WTC11 (cell line): ENCODE data around the gene SAMSN1. TPM values are rescaled to one million over a fixed set of nuclear protein-coding genes. Genes with fewer than 3 reads are reported as not detected.

Source experiments
- ATAC-seq: fragments of 200-7000 bp; cut with Tn5 transposase; 2 replicates; pipeline ENCODE4 v1.10.0; 2021; ENCODE audit warnings: mild to moderate bottlenecking, moderate library complexity
- CTCF ChIA-PET: fragments of 300-600 bp; sonication (Branson Sonifier 250); formaldehyde crosslinking; loops from one replicate; lab custom pipeline; 2021; ENCODE audit warnings: antibody characterized with exemption; lab: Charles Lee
- POLR2A ChIA-PET: fragments of 350-600 bp; sonication (Branson Sonifier 250); formaldehyde crosslinking; loops from one replicate; lab custom pipeline; 2021; ENCODE audit warnings: antibody characterized with exemption; lab: Charles Lee
- DNase-seq: peaks from one replicate; pipeline ENCODE4 v3.0.0; 2021; ENCODE audit warnings: low spot score
- H3K27ac Mint-ChIP-seq: 2 replicates; pipeline ENCODE4 v1.8.0; 2021; ENCODE audit warnings: mixed read lengths
- H3K27me3 Mint-ChIP-seq: 2 replicates; pipeline ENCODE4 v1.8.0; 2021; ENCODE audit warnings: low read depth, mild to moderate bottlenecking, moderate library complexity, mixed read lengths
- H3K36me3 Mint-ChIP-seq: 2 replicates; pipeline ENCODE4 v1.8.0; 2021; ENCODE audit warnings: mixed read lengths
- H3K4me1 Mint-ChIP-seq: 2 replicates; pipeline ENCODE4 v1.8.0; 2022; ENCODE audit warnings: mixed read lengths
- H3K4me3 Mint-ChIP-seq: 2 replicates; pipeline ENCODE4 v1.8.0; 2021; ENCODE audit warnings: mild to moderate bottlenecking, moderate library complexity, mixed read lengths
- H3K9me3 Mint-ChIP-seq: 2 replicates; pipeline ENCODE4 v1.8.0; 2021; ENCODE audit warnings: mixed read lengths
- CTCF ChIP-seq: fragments of 200-600 bp; IDR thresholded peaks from 2 replicates; pipeline ENCODE4 v1.8.0; 2022; ENCODE audit warnings: antibody characterized with exemption
- E2F4 ChIP-seq: sonication (generic); formaldehyde crosslinking; IDR thresholded peaks from 2 replicates; pipeline ENCODE4 v1.8.1; 2022; ENCODE audit warnings: low read depth, mild to moderate bottlenecking, moderate library complexity, missing genetic modification reagents, borderline replicate concordance
- ETV6 ChIP-seq: sonication (generic); formaldehyde crosslinking; IDR thresholded peaks from 2 replicates; pipeline ENCODE4 v1.8.1; 2022; ENCODE audit warnings: mild to moderate bottlenecking, missing genetic modification reagents
- JUN ChIP-seq: sonication (generic); formaldehyde crosslinking; IDR thresholded peaks from 2 replicates; pipeline ENCODE4 v1.8.0; 2023; ENCODE audit warnings: mild to moderate bottlenecking, missing genetic modification reagents
- NFYB ChIP-seq: sonication (generic); formaldehyde crosslinking; conservative IDR thresholded peaks from 2 replicates; pipeline ENCODE4 v1.8.0; 2022; ENCODE audit warnings: low read depth, missing genetic modification reagents
- NR2C2 ChIP-seq: sonication (generic); formaldehyde crosslinking; IDR thresholded peaks from 2 replicates; pipeline ENCODE4 v1.8.0; 2022; ENCODE audit warnings: mild to moderate bottlenecking, missing genetic modification reagents
- OVOL2 ChIP-seq: fragments of 250-450 bp; sonication (Bioruptor Pico); IDR thresholded peaks from 2 replicates; pipeline ENCODE4 v1.9.0; 2021; ENCODE audit warnings: mild to moderate bottlenecking, borderline replicate concordance
- SP1 ChIP-seq: sonication (generic); formaldehyde crosslinking; conservative IDR thresholded peaks from 2 replicates; pipeline ENCODE4 v1.8.1; 2022; ENCODE audit warnings: missing genetic modification reagents
- STAT6 ChIP-seq: sonication (generic); formaldehyde crosslinking; conservative IDR thresholded peaks from 2 replicates; pipeline ENCODE4 v1.8.1; 2023; ENCODE audit warnings: mild to moderate bottlenecking, low read depth, missing genetic modification reagents, moderate library complexity
- ZNF671 ChIP-seq: fragments of 250-450 bp; sonication (Bioruptor Pico); IDR thresholded peaks from 2 replicates; pipeline ENCODE4 v1.8.0; 2021; ENCODE audit warnings: mild to moderate bottlenecking
- total RNA-seq: library from RNA; stranded (reverse); gene quantifications from 3 replicates; pipeline ENCODE4 v1.2.3, GENCODE V29; 2021
- TF ChIP-seq, protein P1 (sequence below): sonication (generic); formaldehyde crosslinking; IDR thresholded peaks from 2 replicates; pipeline ENCODE4 v1.8.1; 2022; ENCODE audit warnings: low read depth, missing genetic modification reagents, borderline replicate concordance
- TF ChIP-seq, protein P2 (sequence below): fragments of 250-450 bp; sonication (Bioruptor Pico); conservative IDR thresholded peaks from 2 replicates; pipeline ENCODE4 v1.9.0; 2021; ENCODE audit warnings: mild to moderate bottlenecking
- TF ChIP-seq, protein P3 (sequence below): sonication (generic); formaldehyde crosslinking; IDR thresholded peaks from 2 replicates; pipeline ENCODE4 v1.8.0; 2023; ENCODE audit warnings: mild to moderate bottlenecking, missing genetic modification reagents

The SAMSN1 gene
- total RNA-seq, 1 experiment from 2014 or later, result 1.2 TPM

DNA sequence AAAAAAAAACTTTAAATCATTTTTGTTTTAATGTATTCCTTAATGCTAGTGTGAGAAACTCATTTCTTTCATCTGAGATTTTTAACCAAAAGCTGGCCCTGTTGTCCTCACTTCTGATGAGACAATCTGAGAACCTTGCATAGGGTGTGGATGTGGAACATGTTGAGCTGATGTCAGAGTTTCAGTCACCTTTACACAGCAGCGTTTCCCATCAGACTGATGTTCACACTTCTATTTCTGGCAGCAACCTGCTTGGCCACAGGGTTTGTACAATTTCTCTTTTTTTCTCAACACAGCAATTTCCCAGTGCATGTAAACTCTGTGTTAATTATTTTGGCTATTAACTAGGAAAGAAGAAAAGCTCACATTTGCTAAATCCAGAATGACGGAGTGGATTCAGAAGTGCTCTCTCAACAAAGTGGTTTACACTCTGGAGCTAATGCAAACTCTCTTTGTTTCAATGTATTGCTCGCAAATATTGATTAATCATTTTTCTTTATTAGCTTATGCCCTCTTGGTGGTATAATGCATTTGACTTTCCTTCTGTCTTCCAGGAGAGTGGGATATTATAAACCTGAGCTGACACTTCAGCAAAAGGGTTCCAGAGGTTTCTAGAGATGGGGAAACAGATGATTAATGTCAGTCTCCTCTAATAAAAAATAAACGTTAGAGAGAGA lies 92.6 kb downstream of the SAMSN1 start:
- no peak for DNase-seq
- Mint-ChIP-seq H3K9me3 (no peaks in the 10 kb centered on the region), H3K4me1 (peaks cover 12% of the 10 kb centered on the region), H3K36me3 (no peaks in the 10 kb centered on the region), H3K27ac (no peak overlapping the region), H3K4me3 (no peak overlapping the region), H3K27me3 (no peaks in the 10 kb centered on the region)
- POLR2A ChIA-PET, result no interaction called here
- TF ChIP-seq SP1 (CRISPR knock-in tag), result no peak
- TF ChIP-seq OVOL2 (CRISPR knock-in tag), result no peak
- TF ChIP-seq JUN (CRISPR knock-in tag), result no peak
- no peak for TF ChIP-seq ETV6 (CRISPR knock-in tag)
- TF ChIP-seq, protein P1, sequence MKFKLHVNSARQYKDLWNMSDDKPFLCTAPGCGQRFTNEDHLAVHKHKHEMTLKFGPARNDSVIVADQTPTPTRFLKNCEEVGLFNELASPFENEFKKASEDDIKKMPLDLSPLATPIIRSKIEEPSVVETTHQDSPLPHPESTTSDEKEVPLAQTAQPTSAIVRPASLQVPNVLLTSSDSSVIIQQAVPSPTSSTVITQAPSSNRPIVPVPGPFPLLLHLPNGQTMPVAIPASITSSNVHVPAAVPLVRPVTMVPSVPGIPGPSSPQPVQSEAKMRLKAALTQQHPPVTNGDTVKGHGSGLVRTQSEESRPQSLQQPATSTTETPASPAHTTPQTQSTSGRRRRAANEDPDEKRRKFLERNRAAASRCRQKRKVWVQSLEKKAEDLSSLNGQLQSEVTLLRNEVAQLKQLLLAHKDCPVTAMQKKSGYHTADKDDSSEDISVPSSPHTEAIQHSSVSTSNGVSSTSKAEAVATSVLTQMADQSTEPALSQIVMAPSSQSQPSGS (CRISPR knock-in tag), result no peak
- TF ChIP-seq, protein P2, sequence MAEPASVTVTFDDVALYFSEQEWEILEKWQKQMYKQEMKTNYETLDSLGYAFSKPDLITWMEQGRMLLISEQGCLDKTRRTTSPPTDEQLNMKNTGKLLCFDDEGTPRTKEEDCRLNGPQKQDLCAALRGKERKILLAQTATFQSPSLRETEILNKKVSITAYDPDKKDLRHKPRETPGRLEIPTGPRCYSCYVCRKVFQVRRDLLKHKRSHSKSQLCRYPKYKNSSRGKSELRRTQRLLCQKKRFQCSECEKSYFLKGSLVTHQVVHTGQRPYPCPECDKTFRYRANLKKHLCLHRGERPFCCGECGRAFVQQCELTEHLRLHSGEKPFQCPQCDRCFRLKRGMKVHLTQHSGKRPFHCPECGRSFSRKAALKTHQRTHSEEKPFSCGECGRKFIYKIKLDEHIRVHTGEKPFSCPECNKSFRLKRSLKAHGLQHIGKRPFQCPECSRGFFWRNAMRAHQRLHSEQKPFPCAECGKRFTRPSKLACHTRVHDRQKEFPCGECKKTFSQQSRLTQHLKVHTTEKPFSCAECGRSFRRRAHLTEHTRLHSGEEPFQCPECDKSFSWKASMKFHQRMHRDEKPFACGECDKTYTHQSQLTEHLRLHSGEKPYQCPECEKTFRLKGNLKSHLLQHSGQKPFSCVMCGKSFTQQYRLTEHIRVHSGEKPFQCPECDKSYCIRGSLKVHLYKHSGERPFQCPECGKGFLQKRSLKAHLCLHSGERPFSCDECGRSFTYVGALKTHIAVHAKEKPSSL (CRISPR knock-in tag), result no peak
- TF ChIP-seq CTCF, result no peak
- TF ChIP-seq ZNF671 (CRISPR knock-in tag), result no peak
- TF ChIP-seq NR2C2 (CRISPR knock-in tag), result no peak
- no peak for TF ChIP-seq E2F4
- TF ChIP-seq, protein P3, sequence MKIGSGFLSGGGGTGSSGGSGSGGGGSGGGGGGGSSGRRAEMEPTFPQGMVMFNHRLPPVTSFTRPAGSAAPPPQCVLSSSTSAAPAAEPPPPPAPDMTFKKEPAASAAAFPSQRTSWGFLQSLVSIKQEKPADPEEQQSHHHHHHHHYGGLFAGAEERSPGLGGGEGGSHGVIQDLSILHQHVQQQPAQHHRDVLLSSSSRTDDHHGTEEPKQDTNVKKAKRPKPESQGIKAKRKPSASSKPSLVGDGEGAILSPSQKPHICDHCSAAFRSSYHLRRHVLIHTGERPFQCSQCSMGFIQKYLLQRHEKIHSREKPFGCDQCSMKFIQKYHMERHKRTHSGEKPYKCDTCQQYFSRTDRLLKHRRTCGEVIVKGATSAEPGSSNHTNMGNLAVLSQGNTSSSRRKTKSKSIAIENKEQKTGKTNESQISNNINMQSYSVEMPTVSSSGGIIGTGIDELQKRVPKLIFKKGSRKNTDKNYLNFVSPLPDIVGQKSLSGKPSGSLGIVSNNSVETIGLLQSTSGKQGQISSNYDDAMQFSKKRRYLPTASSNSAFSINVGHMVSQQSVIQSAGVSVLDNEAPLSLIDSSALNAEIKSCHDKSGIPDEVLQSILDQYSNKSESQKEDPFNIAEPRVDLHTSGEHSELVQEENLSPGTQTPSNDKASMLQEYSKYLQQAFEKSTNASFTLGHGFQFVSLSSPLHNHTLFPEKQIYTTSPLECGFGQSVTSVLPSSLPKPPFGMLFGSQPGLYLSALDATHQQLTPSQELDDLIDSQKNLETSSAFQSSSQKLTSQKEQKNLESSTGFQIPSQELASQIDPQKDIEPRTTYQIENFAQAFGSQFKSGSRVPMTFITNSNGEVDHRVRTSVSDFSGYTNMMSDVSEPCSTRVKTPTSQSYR (CRISPR knock-in tag), result no peak
- no peak for TF ChIP-seq STAT6 (CRISPR knock-in tag)
- no peak for TF ChIP-seq NFYB
- CTCF ChIA-PET, result interaction anchor here (0.5 to 1.4 kb wide), 3 partner anchors 276 to 1100 kb away, joined by 3 to 4 read pairs (median 3); no protein-coding TSS in a partner anchor
- ATAC-seq, result no peak
